ENCODE measurements around the gene RHOG. TPM values are rescaled to one million over a fixed set of nuclear protein-coding genes. Genes with fewer than 3 reads are reported as not detected.

Gene RHOG
- total RNA-seq, 4 donors from 2014 or later: 38.0 to 77.4 (median 46.9) TPM

GRCh38 chr11:3799143-3799542 lies 41.6 kb downstream of the RHOG start:
- no peaks in the 10 kb centered on the region for H3K9me3 ChIP-seq
- intact Hi-C loops (cut with DNase I; ENCODE audit: low total_unique reads): loop anchor here (10.0 kb wide), 1 partner anchor 184 kb away; no protein-coding TSS in a partner anchor
- H3K27ac ChIP-seq: no peak overlapping the region
- in situ Hi-C loops (cut with MboI; ENCODE audit: low sequenced_read_pairs in 4 of 4): no loop called here
- ATAC-seq (no peak), DNase-seq (no peak)
- no peak overlapping the region for H3K4me3 ChIP-seq
- no peaks in the 10 kb centered on the region for H3K27me3 ChIP-seq
- peaks cover 26 to 29% of the 10 kb centered on the region in 2 donors for H3K4me1 ChIP-seq
- no peak for TF ChIP-seq POLR2A (IDR thresholded peaks at IDR 0.05)
- TF ChIP-seq, protein P1, sequence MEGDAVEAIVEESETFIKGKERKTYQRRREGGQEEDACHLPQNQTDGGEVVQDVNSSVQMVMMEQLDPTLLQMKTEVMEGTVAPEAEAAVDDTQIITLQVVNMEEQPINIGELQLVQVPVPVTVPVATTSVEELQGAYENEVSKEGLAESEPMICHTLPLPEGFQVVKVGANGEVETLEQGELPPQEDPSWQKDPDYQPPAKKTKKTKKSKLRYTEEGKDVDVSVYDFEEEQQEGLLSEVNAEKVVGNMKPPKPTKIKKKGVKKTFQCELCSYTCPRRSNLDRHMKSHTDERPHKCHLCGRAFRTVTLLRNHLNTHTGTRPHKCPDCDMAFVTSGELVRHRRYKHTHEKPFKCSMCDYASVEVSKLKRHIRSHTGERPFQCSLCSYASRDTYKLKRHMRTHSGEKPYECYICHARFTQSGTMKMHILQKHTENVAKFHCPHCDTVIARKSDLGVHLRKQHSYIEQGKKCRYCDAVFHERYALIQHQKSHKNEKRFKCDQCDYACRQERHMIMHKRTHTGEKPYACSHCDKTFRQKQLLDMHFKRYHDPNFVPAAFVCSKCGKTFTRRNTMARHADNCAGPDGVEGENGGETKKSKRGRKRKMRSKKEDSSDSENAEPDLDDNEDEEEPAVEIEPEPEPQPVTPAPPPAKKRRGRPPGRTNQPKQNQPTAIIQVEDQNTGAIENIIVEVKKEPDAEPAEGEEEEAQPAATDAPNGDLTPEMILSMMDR (IDR thresholded peaks at IDR 0.05 in 4 of 5, conservative IDR thresholded peaks at IDR 0.05 in 1 of 5): no peak
- H3K36me3 ChIP-seq: peaks cover 0 to 2% of the 10 kb centered on the region in 2 donors

GRCh38 chr11:3797329-3798090 lies 43.2 kb downstream of the RHOG start, which contains the start of gene NUP98:
Gene NUP98 (minus strand): TSS chr11:3797554. CDS start chr11:3782117, 15,437 bp downstream.
- intact Hi-C loops (cut with DNase I; ENCODE audit: low total_unique reads): loop anchor here (1.0 to 10.0 kb wide), 3 partner anchors 44 to 183 kb away; no protein-coding TSS in a partner anchor
- in situ Hi-C loops (cut with MboI; ENCODE audit: low sequenced_read_pairs in 4 of 4): no loop called here
- Histone ChIP-seq H3K4me3 (peak within 1 kb of the TSS; percentile 90 to 98 (median 95)), H3K27me3 (no peaks in the 10 kb centered on the region), H3K9me3 (no peaks in the 10 kb centered on the region), H3K36me3 (peaks cover 0 to 19% of the 10 kb centered on the region in 2 donors), H3K4me1 (peaks cover 26 to 29% of the 10 kb centered on the region in 2 donors), H3K27ac (peak within 1 kb of the TSS; percentile 96 to 100 (median 98))
- DNase-seq (peak; percentile 99 to 100), ATAC-seq (peak; percentile 92 to 95)
- TF ChIP-seq, protein P1 (IDR thresholded peaks at IDR 0.05 in 4 of 5, conservative IDR thresholded peaks at IDR 0.05 in 1 of 5): peak in 3 of 5 experiments; percentile 10 to 33 (median 19)
- TF ChIP-seq POLR2A (IDR thresholded peaks at IDR 0.05): peak; percentile 100

- H3K36me3 ChIP-seq: peaks cover 0 to 20% of the 10 kb centered on the region in 2 donors
- DNase-seq: no peak
- H3K27me3 ChIP-seq: no peaks in the 10 kb centered on the region
- intact Hi-C loops (cut with DNase I; ENCODE audit: low total_unique reads) (loop anchor here (1.0 to 10.0 kb wide), 4 partner anchors 44 to 182 kb away; no protein-coding TSS in a partner anchor), in situ Hi-C loops (cut with MboI; ENCODE audit: low sequenced_read_pairs in 4 of 4) (no loop called here)
- H3K4me3 ChIP-seq: peak overlapping the region; percentile 90 to 98 (median 95)
- TF ChIP-seq POLR2A (IDR thresholded peaks at IDR 0.05): no peak
- TF ChIP-seq, protein P1 (IDR thresholded peaks at IDR 0.05 in 4 of 5, conservative IDR thresholded peaks at IDR 0.05 in 1 of 5): no peak
- H3K4me1 ChIP-seq: peaks cover 26 to 29% of the 10 kb centered on the region in 2 donors
- no peaks in the 10 kb centered on the region for H3K9me3 ChIP-seq
- peak; percentile 51 to 55 for ATAC-seq
- peak overlapping the region; percentile 96 to 100 (median 98) for H3K27ac ChIP-seq
Measured at GRCh38 chr11:3796801-3797328, 43.9 kb downstream of the RHOG start.

DNA sequence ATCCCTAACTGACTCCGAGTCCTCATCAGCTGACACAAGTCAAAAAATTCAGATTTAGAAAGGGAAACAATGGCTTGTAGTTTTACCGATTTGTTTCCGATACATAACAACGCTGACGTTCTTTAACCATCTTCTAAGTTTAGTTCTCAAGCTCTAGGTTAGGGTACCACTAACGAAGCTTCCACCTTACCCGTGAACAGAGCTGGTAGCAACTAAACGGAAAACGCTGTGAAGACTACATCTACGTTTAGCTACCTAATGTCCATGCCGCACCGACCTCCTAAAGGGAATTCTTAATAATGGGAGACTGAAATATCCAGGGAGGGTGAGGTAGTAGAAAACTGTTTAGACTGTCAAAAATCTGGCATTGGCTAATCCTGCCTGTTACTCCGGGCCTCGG lies 44.4 kb downstream of the RHOG start:
- TF ChIP-seq, protein P1 (IDR thresholded peaks at IDR 0.05 in 4 of 5, conservative IDR thresholded peaks at IDR 0.05 in 1 of 5): no peak
- TF ChIP-seq POLR2A (IDR thresholded peaks at IDR 0.05): no peak
- H3K4me1 ChIP-seq: peaks cover 26 to 29% of the 10 kb centered on the region in 2 donors
- intact Hi-C loops (cut with DNase I; ENCODE audit: low total_unique reads): loop anchor here (1.0 to 10.0 kb wide), 2 partner anchors 83 to 182 kb away; no protein-coding TSS in a partner anchor
- no peaks in the 10 kb centered on the region for H3K9me3 ChIP-seq
- no peaks in the 10 kb centered on the region for H3K27me3 ChIP-seq
- H3K36me3 ChIP-seq: peaks cover 0 to 20% of the 10 kb centered on the region in 2 donors
- in situ Hi-C loops (cut with MboI; ENCODE audit: low sequenced_read_pairs in 4 of 4): no loop called here
- H3K27ac ChIP-seq: peak overlapping the region; percentile 96 to 100 (median 98)
- peak overlapping the region; percentile 90 to 98 (median 95) for H3K4me3 ChIP-seq
- DNase-seq (no peak), ATAC-seq (no peak)

Data from gastrocnemius medialis (tissue), 4 donors.